Midbrain (tissue), 1 donor: ENCODE data around the gene TNS2.
A peak's percentile ranks its signal among the peaks of the same experiment; 100 is the strongest.
"Not testable (repeated sequence)": the region's sequence is repeated elsewhere in the genome, so short reads cannot be mapped to it uniquely, and the experiment has no call there.

Experiments
- DNase-seq: peaks from one replicate; lab custom pipeline; 2025; lab: John Stamatoyannopoulos, UW

TNS2 gene

GRCh38 chr12:53094796-53095595 is 45.1 kb downstream of the TNS2 start:
- not testable (repeated sequence) for DNase-seq

- DNase-seq, result not testable (repeated sequence)
Measured at GRCh38 chr12:53095596-53095895, 45.7 kb downstream of the TNS2 start.

GRCh38 chr12:53096089-53096741 is 46.4 kb downstream of the TNS2 start:
- DNase-seq, result no peak

GRCh38 chr12:53096759-53097158 is 46.9 kb downstream of the TNS2 start:
- DNase-seq, result no peak

GRCh38 chr12:53097207-53097563 is 47.3 kb downstream of the TNS2 start:
- no peak for DNase-seq

- DNase-seq, result no peak
Measured at GRCh38 chr12:53097564-53098353, 47.9 kb downstream of the TNS2 start, which contains the start of gene IGFBP6. Gene IGFBP6, plus strand, starts transcription at chr12:53097667. Its CDS starts 51 bp downstream, at chr12:53097718.

GRCh38 chr12:53098354-53098981 is 48.6 kb downstream of the TNS2 start:
- no peak for DNase-seq

GRCh38 chr12:53099071-53099882 is 49.4 kb downstream of the TNS2 start:
- DNase-seq, result peak; percentile 70

- no peak for DNase-seq
Measured at GRCh38 chr12:53100466-53101151, 50.7 kb downstream of the TNS2 start.

- no peak for DNase-seq
Measured at GRCh38 chr12:53101266-53101665, 51.4 kb downstream of the TNS2 start.

- DNase-seq, result no peak
Measured at GRCh38 chr12:53101931-53102781, 52.3 kb downstream of the TNS2 start.

GRCh38 chr12:53102883-53103807 is 53.3 kb downstream of the TNS2 start, which contains the start of gene SOAT2:
Gene SOAT2, plus strand, starts transcription at chr12:53103486. Its CDS starts 92 bp downstream, at chr12:53103578.
- no peak for DNase-seq

GRCh38 chr12:53103860-53104305 is 54.0 kb downstream of the TNS2 start:
- no peak for DNase-seq

- no peak for DNase-seq
Measured at GRCh38 chr12:53105256-53105655, 55.4 kb downstream of the TNS2 start.

GRCh38 chr12:53105712-53106439 is 56.0 kb downstream of the TNS2 start:
- no peak for DNase-seq

GRCh38 chr12:53107122-53107521 is 57.3 kb downstream of the TNS2 start:
- DNase-seq, result no peak

- not testable (repeated sequence) for DNase-seq
Measured at GRCh38 chr12:53112431-53112830, 62.6 kb downstream of the TNS2 start.
